H1 (cell line): ENCODE measurements around the gene CCDC78. TPM values are rescaled to one million over a fixed set of nuclear protein-coding genes. Genes with fewer than 3 reads are reported as not detected.

Experiments
- CTCF ChIA-PET: fragments of 300-600 bp; sonication (Branson Sonifier 250); formaldehyde crosslinking; loops from one replicate; lab custom pipeline; 2021; ENCODE audit not compliant: partially characterized antibody; lab: Charles Lee
- POLR2A ChIA-PET: fragments of 300-600 bp; sonication (Branson Sonifier 250); formaldehyde crosslinking; loops from one replicate; lab custom pipeline; 2021; ENCODE audit warnings: inconsistent platforms; ENCODE audit not compliant: partially characterized antibody; lab: Charles Lee
- DNase-seq, 2 experiments: peaks; one replicate each; pipeline versions ENCODE4 v3.0.0 to v3.0.0-alpha.2; 2010 to 2022; ENCODE audit warnings: low spot score in 2 of 2, low read depth in 1 of 2, mixed read lengths in 1 of 2
- FAIRE-seq: peaks from 2 replicates; lab custom pipeline; 2011; peaks lifted over from hg19 to GRCh38; lab: Jason Lieb, UNC
- H2AFZ ChIP-seq: 2 replicates; pipeline ENCODE4 v1.8.1; 2012; ENCODE audit warnings: low read length, inconsistent platforms
- H2AK5ac ChIP-seq: 2 replicates; pipeline ENCODE4 v1.6.1; 2013; ENCODE audit warnings: low read depth, low read length
- H2BK120ac ChIP-seq: replicated peaks from 2 replicates; pipeline ENCODE3; 2013; ENCODE audit warnings: low read depth, low read length, inconsistent platforms
- H2BK12ac ChIP-seq: 2 replicates; pipeline ENCODE4 v1.6.1; 2013; ENCODE audit warnings: low read depth, low read length
- H2BK15ac ChIP-seq: 2 replicates; pipeline ENCODE4 v1.6.1; 2013; ENCODE audit warnings: low read length
- H2BK20ac ChIP-seq: 2 replicates; pipeline ENCODE4 v1.6.1; 2013; ENCODE audit warnings: low read length
- H2BK5ac ChIP-seq: 2 replicates; pipeline ENCODE4 v1.6.1; 2013; ENCODE audit warnings: low read depth, low read length
- H3K14ac ChIP-seq: 2 replicates; pipeline ENCODE4 v1.6.1; 2013; ENCODE audit warnings: inconsistent platforms; ENCODE audit not compliant: insufficient read length
- H3K18ac ChIP-seq: 2 replicates; pipeline ENCODE4 v1.6.1; 2013; ENCODE audit warnings: low read length; ENCODE audit errors: extremely low read depth
- H3K23ac ChIP-seq: 2 replicates; pipeline ENCODE4 v1.6.1; 2013; ENCODE audit warnings: inconsistent platforms; ENCODE audit not compliant: insufficient read length
- H3K23me2 ChIP-seq: 2 replicates; pipeline ENCODE4 v1.6.1; 2013; ENCODE audit warnings: low read depth, low read length
- H3K27ac ChIP-seq: 2 replicates; pipeline ENCODE4 v1.6.1; 2011; ENCODE audit warnings: low read depth, low read length, inconsistent platforms
- H3K27me3 ChIP-seq, 4 experiments: replicated peaks in 1 of 4; 1 replicate in 1 of 4; 2 replicates in 3 of 4; pipeline versions ENCODE4 v1.6.1 to v1.8.1; 2011 to 2013; ENCODE audit warnings: low read length in 3 of 4, mild to moderate bottlenecking in 3 of 4, inconsistent platforms in 2 of 4, mixed read lengths in 2 of 4, moderate library complexity in 1 of 4; ENCODE audit not compliant: control insufficient read depth in 3 of 4, insufficient read depth in 3 of 4; ENCODE audit errors: extremely low read depth in 1 of 4
- H3K36me3 ChIP-seq, 4 experiments: 2 replicates each; pipeline versions ENCODE4 v1.6.1 to v1.8.1; 2011 to 2013; ENCODE audit warnings: mild to moderate bottlenecking in 4 of 4, low read length in 3 of 4, moderate library complexity in 2 of 4, control low read depth in 1 of 4, inconsistent platforms in 1 of 4; ENCODE audit not compliant: insufficient read depth in 4 of 4, control insufficient read depth in 2 of 4
- H3K4ac ChIP-seq: replicated peaks from 2 replicates; pipeline ENCODE3; 2013; ENCODE audit warnings: low read length, low read depth, mixed read lengths, inconsistent platforms; ENCODE audit not compliant: insufficient read length
- H3K4me1 ChIP-seq, 4 experiments: replicated peaks in 1 of 4; 1 replicate in 1 of 4; 2 replicates in 3 of 4; pipeline versions ENCODE4 v1.6.1 to v1.8.1; 2011 to 2013; ENCODE audit warnings: low read length in 3 of 4, inconsistent platforms in 2 of 4, mixed read lengths in 1 of 4; ENCODE audit not compliant: insufficient read depth in 4 of 4, control insufficient read depth in 3 of 4
- H3K4me2 ChIP-seq, 2 experiments: 2 replicates each; pipeline versions ENCODE4 v1.6.1 to v1.8.1; 2011 to 2013; ENCODE audit warnings: low read depth in 2 of 2, low read length in 2 of 2, control low read depth in 1 of 2, inconsistent platforms in 1 of 2, mild to moderate bottlenecking in 1 of 2; ENCODE audit not compliant: insufficient read depth in 1 of 2
- H3K4me3 ChIP-seq, 4 experiments: fragments of 200-600, 300-600 bp in 1 of 4; sonication (generic), shearing (Covaris generic), sonication (Bioruptor Twin) in 1 of 4; 2 replicates each; pipeline versions ENCODE4 v1.5.1 to v1.8.1; 2011 to 2016; ENCODE audit warnings: low read length in 4 of 4, low read depth in 3 of 4, control low read depth in 2 of 4, inconsistent platforms in 2 of 4, mild to moderate bottlenecking in 2 of 4, mixed read lengths in 1 of 4, moderate library complexity in 1 of 4; ENCODE audit not compliant: insufficient read depth in 2 of 4; ENCODE audit errors: extremely low read depth in 1 of 4
- H3K56ac ChIP-seq: replicated peaks from 2 replicates; pipeline ENCODE3; 2013; ENCODE audit warnings: low read depth, mild to moderate bottlenecking, mixed read lengths, low read length, inconsistent platforms; ENCODE audit not compliant: insufficient read length
- H3K79me1 ChIP-seq: 2 replicates; pipeline ENCODE4 v1.6.1; 2013; ENCODE audit warnings: low read depth, low read length, control low read depth
- H3K79me2 ChIP-seq, 2 experiments: 2 replicates each; pipeline versions ENCODE4 v1.6.1 to v1.8.1; 2012 to 2013; ENCODE audit warnings: low read length in 2 of 2, mild to moderate bottlenecking in 2 of 2, inconsistent platforms in 1 of 2; ENCODE audit not compliant: insufficient read depth in 2 of 2, control insufficient read depth in 1 of 2
- H3K9ac ChIP-seq, 4 experiments: replicated peaks in 1 of 4; 1 replicate in 1 of 4; 2 replicates in 3 of 4; pipeline versions ENCODE4 v1.6.1 to v1.8.1; 2011 to 2013; ENCODE audit warnings: low read depth in 3 of 4, low read length in 3 of 4, control low read depth in 2 of 4, mild to moderate bottlenecking in 2 of 4, moderate library complexity in 2 of 4, inconsistent platforms in 1 of 4; ENCODE audit errors: extremely low read depth in 1 of 4
- H3K9me3 ChIP-seq, 2 experiments: 2 replicates each; pipeline versions ENCODE4 v1.6.1 to v1.8.1; 2012 to 2013; ENCODE audit warnings: mild to moderate bottlenecking in 2 of 2, moderate library complexity in 2 of 2, control low read depth in 1 of 2, inconsistent platforms in 1 of 2, low read depth in 1 of 2, low read length in 1 of 2, mixed read lengths in 1 of 2; ENCODE audit not compliant: insufficient read depth in 2 of 2
- H4K20me1 ChIP-seq, 2 experiments: replicated peaks in 1 of 2; 2 replicates each; pipeline versions ENCODE3 to v1.8.1; 2011 to 2013; ENCODE audit warnings: inconsistent platforms in 2 of 2, low read length in 2 of 2, mild to moderate bottlenecking in 1 of 2; ENCODE audit not compliant: insufficient read depth in 2 of 2, control insufficient read depth in 1 of 2
- H4K5ac ChIP-seq: 2 replicates; pipeline ENCODE4 v1.6.1; 2013; ENCODE audit warnings: low read length, low read depth, mixed read lengths, inconsistent platforms; ENCODE audit not compliant: insufficient read length
- H4K8ac ChIP-seq: 2 replicates; pipeline ENCODE4 v1.8.0; 2013; ENCODE audit warnings: mild to moderate bottlenecking, moderate library complexity, low read length, inconsistent platforms; ENCODE audit not compliant: insufficient read depth; ENCODE audit errors: extremely low read depth
- H4K91ac ChIP-seq: replicated peaks from 2 replicates; pipeline ENCODE3; 2013; ENCODE audit warnings: low read length, mixed read lengths, inconsistent platforms; ENCODE audit not compliant: insufficient read length
- KDM5A ChIP-seq: fragments of 200-600 bp; IDR thresholded peaks from 2 replicates; pipeline ENCODE4 v1.7.1; 2012; ENCODE audit warnings: mild to moderate bottlenecking, low read length, inconsistent platforms, mixed read lengths
- SIN3A ChIP-seq, 2 experiments: IDR thresholded peaks in 1 of 2; conservative IDR thresholded peaks in 1 of 2; 2 replicates each; pipeline ENCODE4 v1.6.1; 2011 to 2012; ENCODE audit warnings: low read length in 2 of 2, improper control_type of control experiment in 1 of 2, low read depth in 1 of 2, mild to moderate bottlenecking in 1 of 2
- WGBS, 2 experiments: shearing (Covaris generic) in 1 of 2; methylation state at CpG; one replicate each; pipeline versions ENCODE4 v1.1.6 to v1.1.7; 2013 to 2015; ENCODE audit warnings: low lambda C conversion rate in 2 of 2, mixed read lengths in 2 of 2, inconsistent platforms in 1 of 2, low coverage in 1 of 2, missing lambda C conversion rate in 1 of 2; ENCODE audit not compliant: insufficient replicate concordance in 2 of 2, insufficient coverage in 1 of 2, insufficient read length in 1 of 2; ENCODE audit errors: extremely low coverage in 1 of 2, missing lambda C conversion rate in 1 of 2; 5-methylcytosine and 5-hydroxymethylcytosine counted together
- polyA plus RNA-seq, 7 experiments: library from polyadenylated mRNA; depleted of rRNA in 3 of 7; stranded (reverse) in 5 of 7; unstranded in 2 of 7; fragments of >200 nt in 5 of 7; fragments of 200-250 nt in 2 of 7; gene quantifications; 1 replicate in 5 of 7; 2 replicates in 1 of 7; 4 replicates in 1 of 7; pipeline versions ENCODE4 v1.2.1 to v1.2.3, GENCODE V29; 2011 to 2013; ENCODE audit warnings: missing spikeins in 2 of 7, mixed read lengths in 2 of 7
- total RNA-seq: library from RNA; stranded (reverse); fragmentation: NEBNext Ultra II Directional; extraction: Animal tissue kit (Norgen Biotek cat#: 25700); gene quantifications from 2 replicates; pipeline ENCODE4 v1.2.1, GENCODE V29; 2021

The CCDC78 gene
- total and polyA plus RNA-seq, 2 of the 8 experiments (the other 6 are each of a cell fraction or from before 2014, with no cell fraction given): 7.1 to 8.5 TPM

DNA sequence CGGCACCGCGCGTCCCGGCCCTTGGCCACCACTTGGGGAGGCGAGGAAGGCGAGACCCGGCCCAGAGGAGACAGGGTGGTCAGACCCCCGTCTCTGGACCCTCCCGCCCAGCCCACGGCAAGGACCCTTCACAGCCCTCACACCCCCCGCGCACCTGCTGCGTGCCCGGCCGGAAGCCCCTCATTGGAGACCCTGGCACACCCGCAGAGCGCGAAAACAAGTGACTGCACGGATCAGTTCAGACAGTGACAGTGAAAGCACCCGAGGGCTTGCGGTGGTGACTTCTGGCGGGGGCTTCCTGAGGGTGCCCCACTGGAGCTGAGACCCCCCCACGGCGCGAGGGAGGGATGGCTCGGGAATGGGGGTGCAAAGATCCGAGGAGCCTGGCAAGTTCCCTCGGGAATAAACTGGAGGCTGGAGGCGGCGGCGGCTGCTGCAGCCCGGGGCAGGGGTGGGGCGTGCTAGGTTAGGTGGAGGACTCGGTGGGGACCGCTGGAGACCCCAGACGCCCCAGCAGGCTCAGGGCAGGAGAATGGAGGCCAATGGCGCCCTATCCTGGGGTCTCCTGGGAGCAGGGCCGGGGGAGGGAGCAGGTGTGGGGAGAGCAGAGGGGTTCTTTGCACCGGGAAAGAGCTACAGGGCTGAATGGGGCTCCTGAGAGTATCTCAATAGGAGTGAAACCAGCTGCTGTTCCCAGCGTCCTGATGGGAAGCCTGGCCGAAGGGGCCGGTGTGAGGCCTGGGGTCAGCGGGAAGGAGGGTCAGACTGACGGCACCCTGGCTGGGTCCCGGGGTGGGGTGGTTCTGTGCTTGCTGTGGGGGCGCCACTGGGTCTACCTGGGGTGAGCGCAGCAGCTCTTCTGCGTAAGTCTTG is 19.8 kb downstream of the CCDC78 start:
- FAIRE-seq (no peak), DNase-seq (peak in 1 of 2 experiments; percentile 71)
- peak overlapping the region; percentile 34 to 69 (median 50) for H3K4me3 ChIP-seq
- no peaks in the 10 kb centered on the region for H3K9me3 ChIP-seq
- H3K79me1 ChIP-seq: no peaks in the 10 kb centered on the region
- H3K36me3 ChIP-seq: no peaks in the 10 kb centered on the region
- CTCF ChIA-PET: interaction anchor here (0.8 to 33.4 kb wide), 9 partner anchors 9 to 351 kb away, joined by 3 to 977 read pairs (median 5); partner anchors contain the start of genes ANTKMT, CCDC78, CHTF18 and CIAO3
- H3K23me2 ChIP-seq: peaks cover 12% of the 10 kb centered on the region; the same call in 1 of the 2 replicates
- H3K23ac ChIP-seq: no peak overlapping the region
- H2BK12ac ChIP-seq: no peak overlapping the region
- H3K79me2 ChIP-seq: no peaks in the 10 kb centered on the region
- H3K27ac ChIP-seq: no peak overlapping the region
- no peak overlapping the region for H2AFZ ChIP-seq
- H3K18ac ChIP-seq: no peak overlapping the region
- peaks cover 7 to 23% of the 10 kb centered on the region in 2 experiments for H4K20me1 ChIP-seq
- POLR2A ChIA-PET: interaction anchor here (0.7 to 20.9 kb wide), 11 partner anchors 10 to 795 kb away, joined by 3 to 353 read pairs (median 4); partner anchors contain the start of genes ANTKMT, CCDC78, CIAO3 and HAGHL
- no peak overlapping the region for H3K14ac ChIP-seq
- H2BK15ac ChIP-seq: no peak overlapping the region
- peaks cover 52 to 86% (median 72%) of the 10 kb centered on the region in 4 experiments for H3K27me3 ChIP-seq
- no peak overlapping the region for H3K4ac ChIP-seq
- no peak overlapping the region for H4K5ac ChIP-seq
- no peak overlapping the region for H2BK20ac ChIP-seq
- 17% methylated on average over 29 of the region's 49 CpGs; no CpG with 5 or more reads in 1 of the 2 experiments for WGBS, 2 experiments
- peak overlapping the region; percentile 66 to 92 for H3K4me2 ChIP-seq
- H2AK5ac ChIP-seq: no peak overlapping the region
- H3K4me1 ChIP-seq: peaks cover 0 to 9% (median 5%) of the 10 kb centered on the region in 4 experiments; a peak in 4 of 7 replicates
- H3K56ac ChIP-seq: no peak overlapping the region
- peak overlapping the region; percentile 85 for H4K8ac ChIP-seq
- H2BK120ac ChIP-seq: no peak overlapping the region
- no peak overlapping the region for H3K9ac ChIP-seq
- H2BK5ac ChIP-seq: no peak overlapping the region
- H4K91ac ChIP-seq: no peak overlapping the region
- TF ChIP-seq KDM5A (no peak), SIN3A (conservative IDR thresholded peaks at IDR 0.05 in 1 of 2, IDR thresholded peaks at IDR 0.05 in 1 of 2; ENCODE audit: low read depth in 1 of 2, low read length in 2 of 2) (peak in 1 of 2 experiments; percentile 73; a peak in 1 of 4 replicates)
